ENCODE measurements around the gene SPTBN5. TPM values are rescaled to one million over a fixed set of nuclear protein-coding genes. Genes with fewer than 3 reads are reported as not detected.

SPTBN5 gene
- total RNA-seq, 2 experiments from 2014 or later, result 0.03 to 0.17 TPM

GRCh38 chr15:41935566-41936020 is 41.7 kb upstream of the SPTBN5 start:
- no peaks in the 10 kb centered on the region for H3K79me2 ChIP-seq (ENCODE audit: insufficient read depth, low read depth, low read length)
- CTCF ChIA-PET (ENCODE audit: unreplicated experiment), result interaction anchor here (0.5 to 0.6 kb wide), 2 partner anchors 33 to 119 kb away, joined by 3 read pairs; no protein-coding TSS in a partner anchor
- H2AFZ ChIP-seq (ENCODE audit: low read length), result no peak overlapping the region
- no TSS peak for BruUV-seq (replicated peaks)
- no peak for TF ChIP-seq EZH2phosphoT487 (IDR thresholded peaks at IDR 0.05; ENCODE audit: borderline replicate concordance, low read depth, low read length)
- TF ChIP-seq, protein P1, sequence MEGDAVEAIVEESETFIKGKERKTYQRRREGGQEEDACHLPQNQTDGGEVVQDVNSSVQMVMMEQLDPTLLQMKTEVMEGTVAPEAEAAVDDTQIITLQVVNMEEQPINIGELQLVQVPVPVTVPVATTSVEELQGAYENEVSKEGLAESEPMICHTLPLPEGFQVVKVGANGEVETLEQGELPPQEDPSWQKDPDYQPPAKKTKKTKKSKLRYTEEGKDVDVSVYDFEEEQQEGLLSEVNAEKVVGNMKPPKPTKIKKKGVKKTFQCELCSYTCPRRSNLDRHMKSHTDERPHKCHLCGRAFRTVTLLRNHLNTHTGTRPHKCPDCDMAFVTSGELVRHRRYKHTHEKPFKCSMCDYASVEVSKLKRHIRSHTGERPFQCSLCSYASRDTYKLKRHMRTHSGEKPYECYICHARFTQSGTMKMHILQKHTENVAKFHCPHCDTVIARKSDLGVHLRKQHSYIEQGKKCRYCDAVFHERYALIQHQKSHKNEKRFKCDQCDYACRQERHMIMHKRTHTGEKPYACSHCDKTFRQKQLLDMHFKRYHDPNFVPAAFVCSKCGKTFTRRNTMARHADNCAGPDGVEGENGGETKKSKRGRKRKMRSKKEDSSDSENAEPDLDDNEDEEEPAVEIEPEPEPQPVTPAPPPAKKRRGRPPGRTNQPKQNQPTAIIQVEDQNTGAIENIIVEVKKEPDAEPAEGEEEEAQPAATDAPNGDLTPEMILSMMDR (conservative IDR thresholded peaks at IDR 0.05; ENCODE audit: low read length), result no peak
- POLR2A ChIA-PET, result no interaction called here
- H3K4me2 ChIP-seq (ENCODE audit: low read length), result peak overlapping the region; percentile 41; the same call in 1 of the 2 replicates
- H3K9me3 ChIP-seq (ENCODE audit: low read length), result no peaks in the 10 kb centered on the region
- no peak for DNase-seq (ENCODE audit: low spot score)
- H3K4me3 ChIP-seq (ENCODE audit: low read depth, low read length, poor library complexity, severe bottlenecking), result no peak overlapping the region
- H3K9me2 ChIP-seq (ENCODE audit: insufficient read depth, low read length), result no peaks in the 10 kb centered on the region
- intact Hi-C loops (cut with micrococcal nuclease; ENCODE audit: unreplicated experiment), result no loop called here
- peaks cover 19% of the 10 kb centered on the region for H3K4me1 ChIP-seq (ENCODE audit: insufficient read depth, low read length, poor library complexity, severe bottlenecking)
- H3K27ac ChIP-seq (ENCODE audit: low read depth, low read length, poor library complexity, severe bottlenecking), result no peak overlapping the region
- H4K20me1 ChIP-seq (ENCODE audit: insufficient read depth, low read length), result no peaks in the 10 kb centered on the region
- peaks cover 7% of the 10 kb centered on the region; the same call in 1 of the 2 replicates for H3K36me3 ChIP-seq (ENCODE audit: insufficient read depth, low read length)

DNA sequence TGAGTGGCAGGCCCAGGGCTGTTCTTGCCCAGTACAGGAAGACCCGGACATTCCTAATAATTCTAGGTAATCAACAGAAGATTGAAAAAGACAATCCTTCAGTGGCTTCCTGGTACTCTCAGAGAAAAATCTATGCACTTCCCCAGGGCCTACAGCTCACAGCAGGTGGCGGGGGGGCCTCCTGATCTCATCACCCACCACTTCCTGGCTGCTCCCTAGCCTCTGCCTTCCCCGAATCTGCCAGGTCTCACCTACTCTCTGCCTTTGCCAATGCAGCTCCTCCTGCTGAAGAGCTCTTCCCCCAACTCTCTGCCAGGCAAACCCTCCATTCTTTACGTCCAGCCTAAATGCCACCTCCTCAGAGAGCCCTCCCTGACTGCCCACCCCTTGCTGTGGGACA is 41.0 kb upstream of the SPTBN5 start:
- intact Hi-C loops (cut with micrococcal nuclease; ENCODE audit: unreplicated experiment), result no loop called here
- H3K36me3 ChIP-seq (ENCODE audit: insufficient read depth, low read length), result no peaks in the 10 kb centered on the region
- peak overlapping the region; percentile 31; the same call in 1 of the 2 replicates for H2AFZ ChIP-seq (ENCODE audit: low read length)
- H3K4me2 ChIP-seq (ENCODE audit: low read length), result peak overlapping the region; percentile 41
- H3K79me2 ChIP-seq (ENCODE audit: insufficient read depth, low read depth, low read length), result no peaks in the 10 kb centered on the region
- no peak overlapping the region for H3K4me3 ChIP-seq (ENCODE audit: low read depth, low read length, poor library complexity, severe bottlenecking)
- H3K9me2 ChIP-seq (ENCODE audit: insufficient read depth, low read length), result no peaks in the 10 kb centered on the region
- BruUV-seq (replicated peaks), result no TSS peak
- TF ChIP-seq, protein P1 (conservative IDR thresholded peaks at IDR 0.05; ENCODE audit: low read length), result no peak
- no peak for TF ChIP-seq EZH2phosphoT487 (IDR thresholded peaks at IDR 0.05; ENCODE audit: borderline replicate concordance, low read depth, low read length)
- H3K4me1 ChIP-seq (ENCODE audit: insufficient read depth, low read length, poor library complexity, severe bottlenecking), result peaks cover 24% of the 10 kb centered on the region
- ChIA-PET CTCF (ENCODE audit: unreplicated experiment) (no interaction called here), POLR2A (interaction anchor here (0.6 kb wide), 1 partner anchor 60 kb away, joined by 5 read pairs; no protein-coding TSS in a partner anchor)
- peak; percentile 64 for DNase-seq (ENCODE audit: low spot score)
- no peaks in the 10 kb centered on the region for H4K20me1 ChIP-seq (ENCODE audit: insufficient read depth, low read length)
- H3K27ac ChIP-seq (ENCODE audit: low read depth, low read length, poor library complexity, severe bottlenecking), result no peak overlapping the region
- H3K9me3 ChIP-seq (ENCODE audit: low read length), result no peaks in the 10 kb centered on the region

DNA sequence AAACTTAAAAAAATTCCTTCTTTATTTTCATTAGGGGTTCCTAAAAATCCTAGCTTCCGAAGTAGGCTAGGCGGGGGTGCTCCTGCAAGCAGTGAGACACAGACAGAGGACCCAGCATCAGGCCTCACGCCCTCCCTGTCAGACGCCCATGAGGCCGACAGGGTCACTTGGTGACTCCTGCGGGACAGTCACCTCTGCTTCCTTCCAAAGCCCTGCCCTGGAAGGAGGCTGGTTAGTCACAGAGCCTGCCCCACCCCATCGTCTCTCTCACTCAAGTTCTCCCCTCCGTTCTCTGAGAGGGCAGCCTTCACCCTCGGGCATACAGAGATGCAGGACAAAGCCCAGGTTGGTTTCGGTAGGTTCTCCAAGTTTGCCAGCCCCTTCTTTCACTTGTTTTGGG is 39.9 kb upstream of the SPTBN5 start:
- H2AFZ ChIP-seq (ENCODE audit: low read length), result no peak overlapping the region
- intact Hi-C loops (cut with micrococcal nuclease; ENCODE audit: unreplicated experiment), result no loop called here
- no peaks in the 10 kb centered on the region for H3K9me3 ChIP-seq (ENCODE audit: low read length)
- no peaks in the 10 kb centered on the region for H3K79me2 ChIP-seq (ENCODE audit: insufficient read depth, low read depth, low read length)
- H3K36me3 ChIP-seq (ENCODE audit: insufficient read depth, low read length), result no peaks in the 10 kb centered on the region
- POLR2A ChIA-PET, result no interaction called here
- TF ChIP-seq EZH2phosphoT487 (IDR thresholded peaks at IDR 0.05; ENCODE audit: borderline replicate concordance, low read depth, low read length), result no peak
- TF ChIP-seq, protein P1 (conservative IDR thresholded peaks at IDR 0.05; ENCODE audit: low read length), result no peak
- no peak overlapping the region for H3K27ac ChIP-seq (ENCODE audit: low read depth, low read length, poor library complexity, severe bottlenecking)
- no peak overlapping the region for H3K4me2 ChIP-seq (ENCODE audit: low read length)
- H3K4me3 ChIP-seq (ENCODE audit: low read depth, low read length, poor library complexity, severe bottlenecking), result no peak overlapping the region
- no TSS peak for BruUV-seq (replicated peaks)
- H3K4me1 ChIP-seq (ENCODE audit: insufficient read depth, low read length, poor library complexity, severe bottlenecking), result peaks cover 29% of the 10 kb centered on the region
- CTCF ChIA-PET (ENCODE audit: unreplicated experiment), result no interaction called here
- H4K20me1 ChIP-seq (ENCODE audit: insufficient read depth, low read length), result no peaks in the 10 kb centered on the region
- DNase-seq (ENCODE audit: low spot score), result no peak
- no peaks in the 10 kb centered on the region for H3K9me2 ChIP-seq (ENCODE audit: insufficient read depth, low read length)
